Activated T-helper 1 cell treated with anti-CD3 and anti-CD28 coated beads, Interleukin-12 subunit alpha, Interleukin-12 subunit beta, Interleukin-2, Interleukin-4 antibody, amounts not matched to agents 30 ng/mL and 10 ng/mL and 1 ng/mL, durations not matched to agents 14 hours and 24 hours and 36 hours (primary cell): ENCODE measurements around the gene SCN3A. TPM values are rescaled to one million over a fixed set of nuclear protein-coding genes. Genes with fewer than 3 reads are reported as not detected.

Experiments used
- DNase-seq: peaks from one replicate; pipeline ENCODE4 v3.0.0; 2021; ENCODE audit warnings: low spot score
- H3K27ac Mint-ChIP-seq: one replicate; pipeline ENCODE4 v1.8.0; 2021; ENCODE audit warnings: mild to moderate bottlenecking, mixed read lengths
- H3K27me3 Mint-ChIP-seq: one replicate; pipeline ENCODE4 v1.8.0; 2022; ENCODE audit warnings: mild to moderate bottlenecking, moderate library complexity, mixed read lengths; ENCODE audit not compliant: insufficient read depth
- H3K36me3 Mint-ChIP-seq: one replicate; pipeline ENCODE4 v1.8.0; 2021; ENCODE audit warnings: low read depth, mixed read lengths
- H3K4me1 Mint-ChIP-seq: one replicate; pipeline ENCODE4 v1.8.0; 2021; ENCODE audit warnings: low read depth, mixed read lengths
- H3K4me3 Mint-ChIP-seq: one replicate; pipeline ENCODE4 v1.8.0; 2021; ENCODE audit warnings: mild to moderate bottlenecking, moderate library complexity, mixed read lengths
- H3K9me3 Mint-ChIP-seq: one replicate; pipeline ENCODE4 v1.8.0; 2021; ENCODE audit warnings: mixed read lengths
- intact Hi-C: fragments of 100-400 bp; cut with micrococcal nuclease; formaldehyde crosslinking; loops from one replicate; pipeline ENCODE4 v1.15.1; 2024
- total RNA-seq: library from RNA; stranded (reverse); gene quantifications from 2 replicates; pipeline ENCODE4 v1.2.3, GENCODE V29; 2022

Gene SCN3A
- not detected in 2 replicates for total RNA-seq

DNA sequence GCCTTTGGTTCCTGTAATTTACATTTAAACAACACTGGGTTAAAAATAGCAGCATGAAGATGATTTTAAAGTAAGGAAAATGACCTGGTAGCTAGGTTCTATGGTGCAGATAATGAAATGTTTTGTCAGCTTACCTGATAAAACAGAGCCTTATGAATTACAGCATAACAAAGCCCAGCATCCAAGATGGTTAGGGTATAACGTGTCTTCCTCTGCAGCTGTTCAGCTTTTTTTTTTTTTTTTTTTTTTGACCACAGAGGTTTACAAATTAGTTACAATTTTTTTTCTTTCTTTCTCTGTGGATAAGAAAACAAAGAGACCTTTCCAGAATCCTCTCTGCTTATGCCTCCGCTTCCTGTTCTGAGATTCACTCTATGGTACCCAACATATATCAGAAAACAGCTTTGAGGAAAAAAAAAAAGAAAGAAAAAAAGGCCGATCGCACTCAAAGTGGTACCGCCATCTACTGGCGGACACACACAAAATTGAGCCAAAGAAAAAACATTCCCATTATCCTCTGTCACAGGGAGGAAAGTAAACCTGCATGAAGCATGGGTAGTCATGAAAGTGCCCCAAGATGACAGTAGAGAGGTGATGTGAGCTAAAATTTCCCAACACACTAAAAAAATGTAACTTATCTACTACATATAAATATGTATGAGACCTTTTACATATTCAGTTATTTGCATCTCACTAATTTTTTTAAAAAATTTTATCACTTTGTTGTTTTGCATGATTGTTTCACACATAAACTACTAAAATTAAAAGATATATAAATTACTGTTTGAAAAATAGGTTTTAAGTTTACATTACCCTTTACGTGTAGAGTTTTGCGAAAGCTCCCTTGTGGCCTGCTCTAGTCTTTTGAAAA, at the start of gene SCN3A:
SCN3A (minus strand) TSS at position 362 of the 871 bp plus-strand sequence. CDS start 27,656 bp downstream, outside the sequence.
- no peak for DNase-seq
- H3K9me3 Mint-ChIP-seq = no peaks in the 10 kb centered on the region
- H3K27ac Mint-ChIP-seq = no peak within 1 kb of the TSS
- no peaks in the 10 kb centered on the region for H3K36me3 Mint-ChIP-seq
- H3K4me1 Mint-ChIP-seq = no peaks in the 10 kb centered on the region
- intact Hi-C loops = loop anchor here (1.0 to 5.0 kb wide), 3 partner anchors 189 to 467 kb away; no protein-coding TSS in a partner anchor
- no peak within 1 kb of the TSS for H3K4me3 Mint-ChIP-seq
- peaks cover 2% of the 10 kb centered on the region for H3K27me3 Mint-ChIP-seq

GRCh38 chr2:165253178-165253577, 49.3 kb upstream of the SCN3A start:
- Mint-ChIP-seq H3K4me1 (no peaks in the 10 kb centered on the region), H3K27ac (no peak overlapping the region), H3K36me3 (no peaks in the 10 kb centered on the region), H3K27me3 (no peaks in the 10 kb centered on the region), H3K9me3 (no peaks in the 10 kb centered on the region), H3K4me3 (no peak overlapping the region)
- intact Hi-C loops = no loop called here
- DNase-seq = no peak

DNA sequence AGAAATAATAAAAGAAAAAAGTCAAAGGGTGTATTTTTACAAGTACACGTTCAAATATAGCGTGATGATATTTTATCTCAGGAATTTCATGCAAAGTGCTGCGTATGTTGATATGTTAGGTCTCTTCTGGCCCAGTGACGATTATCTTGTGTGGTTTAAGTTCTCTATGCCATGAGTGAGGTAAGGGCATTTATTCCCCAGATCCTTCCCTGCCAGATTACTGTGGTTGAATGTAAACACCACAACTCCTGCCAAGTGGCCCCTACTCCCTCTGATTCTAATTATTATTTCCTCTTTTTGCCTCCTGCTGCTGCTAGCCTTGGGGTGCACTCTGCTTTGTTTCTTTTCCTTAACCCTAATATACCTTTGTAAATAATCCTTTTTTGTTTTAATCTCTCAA, 47.5 kb upstream of the SCN3A start:
- no peak overlapping the region for H3K4me3 Mint-ChIP-seq
- H3K27me3 Mint-ChIP-seq = no peaks in the 10 kb centered on the region
- intact Hi-C loops = no loop called here
- H3K4me1 Mint-ChIP-seq = no peaks in the 10 kb centered on the region
- no peak for DNase-seq
- no peaks in the 10 kb centered on the region for H3K9me3 Mint-ChIP-seq
- no peak overlapping the region for H3K27ac Mint-ChIP-seq
- no peaks in the 10 kb centered on the region for H3K36me3 Mint-ChIP-seq

DNA sequence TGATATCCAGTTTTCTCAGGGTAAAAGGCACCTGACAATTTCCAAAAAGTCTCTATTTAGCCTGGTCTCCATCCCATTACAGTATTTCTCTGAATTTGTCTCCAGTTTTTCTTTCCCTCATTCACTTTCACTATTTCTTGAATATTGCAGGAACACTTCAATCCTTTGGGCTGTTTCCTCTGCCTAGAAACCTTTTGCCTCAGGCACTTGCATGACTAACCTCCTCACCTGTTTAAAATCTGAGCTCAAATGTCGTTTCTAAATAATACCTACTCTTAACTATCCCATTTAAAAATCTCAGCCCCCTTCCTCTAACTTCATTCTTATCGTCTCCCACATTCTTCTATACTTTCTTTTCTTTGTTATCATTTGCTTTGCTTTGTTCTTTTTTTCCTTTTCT, 44.4 kb upstream of the SCN3A start:
- no peaks in the 10 kb centered on the region for H3K27me3 Mint-ChIP-seq
- no peaks in the 10 kb centered on the region for H3K4me1 Mint-ChIP-seq
- no peaks in the 10 kb centered on the region for H3K36me3 Mint-ChIP-seq
- H3K27ac Mint-ChIP-seq = no peak overlapping the region
- H3K4me3 Mint-ChIP-seq = no peak overlapping the region
- H3K9me3 Mint-ChIP-seq = no peaks in the 10 kb centered on the region
- intact Hi-C loops = no loop called here
- DNase-seq = no peak

DNA sequence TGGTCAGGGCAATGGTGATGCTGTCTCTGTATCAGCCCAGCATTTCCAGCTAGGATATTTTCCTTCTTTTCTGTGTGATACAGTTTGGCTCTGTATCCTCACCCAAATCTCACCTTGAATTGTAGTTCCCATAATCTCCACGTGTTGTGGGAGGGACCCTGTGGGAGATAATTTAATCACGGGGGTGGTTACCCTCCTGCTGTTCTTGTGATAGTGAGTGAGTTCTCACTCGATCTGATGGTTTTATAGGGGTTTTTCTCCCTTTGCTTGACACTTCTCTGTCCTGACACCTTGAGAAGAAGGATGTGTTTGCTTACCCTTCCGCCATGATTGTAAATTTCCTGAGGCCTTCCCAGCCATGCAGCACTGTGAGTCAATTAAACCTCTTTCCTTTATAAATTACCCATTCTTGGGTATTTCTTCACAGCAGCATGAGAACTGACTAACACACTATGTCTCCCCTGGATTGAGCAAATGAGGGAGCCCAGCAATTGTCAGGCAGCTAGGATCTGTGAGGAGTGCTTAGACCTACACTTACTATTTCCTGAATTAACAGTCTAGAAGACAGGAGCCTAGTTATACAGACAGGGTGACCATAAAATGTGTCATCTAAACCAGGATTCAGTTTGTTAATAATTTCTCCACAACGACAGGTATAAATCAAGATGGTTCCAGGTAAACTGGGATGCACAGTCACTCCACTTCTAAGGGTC, 41.4 kb upstream of the SCN3A start:
- no peaks in the 10 kb centered on the region for H3K27me3 Mint-ChIP-seq
- H3K4me3 Mint-ChIP-seq = no peak overlapping the region
- no peaks in the 10 kb centered on the region for H3K4me1 Mint-ChIP-seq
- H3K9me3 Mint-ChIP-seq = no peaks in the 10 kb centered on the region
- no peaks in the 10 kb centered on the region for H3K36me3 Mint-ChIP-seq
- intact Hi-C loops = no loop called here
- DNase-seq = no peak
- no peak overlapping the region for H3K27ac Mint-ChIP-seq

GRCh38 chr2:165240916-165241315, 37.1 kb upstream of the SCN3A start:
- Mint-ChIP-seq H3K4me1 (no peaks in the 10 kb centered on the region), H3K36me3 (no peaks in the 10 kb centered on the region), H3K27me3 (no peaks in the 10 kb centered on the region), H3K4me3 (no peak overlapping the region), H3K9me3 (no peaks in the 10 kb centered on the region), H3K27ac (no peak overlapping the region)
- DNase-seq = no peak
- intact Hi-C loops = no loop called here

GRCh38 chr2:165239856-165240515, 36.1 kb upstream of the SCN3A start:
- H3K9me3 Mint-ChIP-seq = no peaks in the 10 kb centered on the region
- no peak for DNase-seq

DNA sequence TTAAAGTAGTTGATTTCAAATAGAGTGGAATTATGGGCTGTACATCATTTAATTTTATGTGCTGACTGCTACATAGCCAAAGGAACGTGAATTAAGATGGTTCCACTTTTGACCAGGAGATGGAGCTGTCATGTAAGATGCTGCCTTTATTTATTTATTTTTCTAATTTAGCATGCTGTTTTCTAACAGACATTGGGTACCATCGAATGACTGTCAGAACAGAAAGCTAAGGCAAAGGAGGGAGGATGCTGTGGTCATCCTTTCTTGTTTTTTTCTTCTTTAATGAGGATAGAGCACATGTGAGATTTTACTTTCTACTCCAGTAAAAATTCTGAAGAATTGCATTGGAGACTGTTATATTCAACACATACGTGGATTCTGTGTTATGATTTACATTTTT, 35.4 kb upstream of the SCN3A start, which contains the start of gene SCN2A:
SCN2A (plus strand) TSS at position 185 of the 400 bp plus-strand sequence. CDS start 56,410 bp downstream, outside the sequence.
- intact Hi-C loops = loop anchor here (1.0 kb wide), 1 partner anchor 54 kb away; no protein-coding TSS in a partner anchor
- no peak for DNase-seq
- H3K36me3 Mint-ChIP-seq = no peaks in the 10 kb centered on the region

More at GRCh38 chr2:165239856-165240515, 36.1 kb upstream of the SCN3A start:
- Mint-ChIP-seq H3K27me3 (no peaks in the 10 kb centered on the region), H3K36me3 (no peaks in the 10 kb centered on the region), H3K4me1 (no peaks in the 10 kb centered on the region), H3K4me3 (no peak overlapping the region), H3K27ac (no peak overlapping the region)
- intact Hi-C loops = loop anchor here (1.0 kb wide), 1 partner anchor 53 kb away; no protein-coding TSS in a partner anchor

DNA sequence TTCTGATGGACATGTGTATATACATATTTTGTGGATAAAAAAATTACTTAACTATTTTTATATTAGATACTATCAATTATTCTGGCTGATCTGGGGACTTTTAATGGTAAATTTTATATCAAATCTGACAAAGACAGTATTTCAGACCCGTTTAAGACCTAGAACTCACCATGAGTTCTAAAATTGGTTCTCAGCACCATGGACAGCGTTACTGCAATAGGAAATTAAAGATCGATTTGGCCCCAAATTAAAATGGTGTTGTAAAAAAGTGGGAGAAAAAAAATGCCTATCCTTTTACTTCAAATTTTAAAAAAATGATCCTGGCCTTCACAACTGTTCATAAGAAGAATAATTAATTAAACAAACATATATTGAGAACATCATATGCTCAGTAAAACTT, 34.4 kb upstream of the SCN3A start:
- no peak for DNase-seq
- H3K4me3 Mint-ChIP-seq = no peak overlapping the region
- H3K36me3 Mint-ChIP-seq = no peaks in the 10 kb centered on the region
- H3K9me3 Mint-ChIP-seq = no peaks in the 10 kb centered on the region
- H3K27me3 Mint-ChIP-seq = no peaks in the 10 kb centered on the region
- intact Hi-C loops = no loop called here
- no peaks in the 10 kb centered on the region for H3K4me1 Mint-ChIP-seq
- no peak overlapping the region for H3K27ac Mint-ChIP-seq

More for the DNA sequence above, 35.4 kb upstream of the SCN3A start, which contains the start of gene SCN2A:
- Mint-ChIP-seq H3K4me1 (no peaks in the 10 kb centered on the region), H3K4me3 (no peak within 1 kb of the TSS), H3K27me3 (no peaks in the 10 kb centered on the region), H3K27ac (no peak within 1 kb of the TSS), H3K9me3 (no peaks in the 10 kb centered on the region)

DNA sequence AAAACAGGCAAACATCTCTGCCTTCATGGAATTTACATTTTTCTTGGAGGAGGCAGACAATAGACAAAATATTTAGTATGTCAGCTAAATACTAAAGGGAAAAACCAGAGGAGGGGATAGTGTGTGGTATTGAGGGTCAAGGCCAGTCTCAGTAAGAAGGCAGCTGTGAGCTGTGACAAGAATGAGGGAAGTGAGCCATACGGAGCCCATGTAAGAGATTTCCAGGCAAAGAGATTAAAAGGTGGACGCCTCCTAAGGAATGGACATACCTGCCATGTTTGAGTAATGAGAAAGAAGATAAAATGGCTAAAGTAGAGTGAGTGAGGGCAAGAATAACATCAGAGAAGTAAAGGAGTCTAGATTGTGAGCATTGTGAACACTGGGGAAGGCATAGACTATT, 33.2 kb upstream of the SCN3A start:
- H3K4me3 Mint-ChIP-seq = no peak overlapping the region
- intact Hi-C loops = no loop called here

DNA sequence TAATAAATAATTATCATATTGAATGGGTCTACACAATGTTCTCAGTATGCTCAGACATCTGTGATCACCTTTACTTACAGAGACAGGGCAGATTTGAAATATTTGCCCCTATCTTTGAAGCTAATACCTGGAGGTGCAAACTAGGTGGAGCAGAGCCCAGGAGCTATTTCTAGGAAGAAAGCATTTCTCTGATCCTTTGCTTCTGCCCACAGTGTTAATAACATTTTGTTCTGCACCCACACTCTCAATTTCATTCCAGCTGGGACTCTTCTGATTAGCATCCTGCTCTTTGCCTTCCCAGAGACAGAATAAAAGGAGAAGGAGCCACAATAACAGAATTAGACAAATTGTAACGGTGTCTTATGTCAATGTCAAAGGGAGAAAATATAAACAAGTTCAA, 23.7 kb upstream of the SCN3A start:
- no peak for DNase-seq
- intact Hi-C loops = no loop called here
- no peak overlapping the region for H3K27ac Mint-ChIP-seq
- no peak overlapping the region for H3K4me3 Mint-ChIP-seq
- H3K36me3 Mint-ChIP-seq = no peaks in the 10 kb centered on the region
- no peaks in the 10 kb centered on the region for H3K9me3 Mint-ChIP-seq
- H3K4me1 Mint-ChIP-seq = no peaks in the 10 kb centered on the region
- peaks cover 2% of the 10 kb centered on the region for H3K27me3 Mint-ChIP-seq

More for the DNA sequence above, 33.2 kb upstream of the SCN3A start:
- H3K27ac Mint-ChIP-seq = no peak overlapping the region
- no peaks in the 10 kb centered on the region for H3K36me3 Mint-ChIP-seq
- H3K9me3 Mint-ChIP-seq = no peaks in the 10 kb centered on the region
- no peaks in the 10 kb centered on the region for H3K27me3 Mint-ChIP-seq
- no peaks in the 10 kb centered on the region for H3K4me1 Mint-ChIP-seq
- DNase-seq = no peak

GRCh38 chr2:165224941-165225340, 21.1 kb upstream of the SCN3A start:
- Mint-ChIP-seq H3K27ac (no peak overlapping the region), H3K4me3 (no peak overlapping the region), H3K36me3 (no peaks in the 10 kb centered on the region), H3K9me3 (no peaks in the 10 kb centered on the region), H3K4me1 (no peaks in the 10 kb centered on the region), H3K27me3 (peaks cover 2% of the 10 kb centered on the region)
- intact Hi-C loops = no loop called here
- no peak for DNase-seq
